BE2C (cell line): ENCODE data around the gene MCC.

Experiments used
- DNase-seq: peaks from one replicate; pipeline ENCODE4 v3.0.0-alpha.2; 2020
- H3K27me3 ChIP-seq: fragments of 250-450 bp; sonication (Bioruptor Pico); 2 replicates; pipeline ENCODE4 v1.5.1; 2020; ENCODE audit warnings: mild to moderate bottlenecking
- H3K36me3 ChIP-seq: fragments of 250-450 bp; sonication (Bioruptor Pico); 2 replicates; pipeline ENCODE4 v1.5.1; 2020; ENCODE audit warnings: mild to moderate bottlenecking
- H3K4me1 ChIP-seq: fragments of 250-450 bp; sonication (Bioruptor Pico); 2 replicates; pipeline ENCODE4 v1.5.1; 2020
- H3K4me3 ChIP-seq: 2 replicates; pipeline ENCODE4 v1.5.1; 2011; ENCODE audit warnings: low read depth, low read length
- H3K9me3 ChIP-seq: fragments of 250-450 bp; sonication (Bioruptor Pico); 2 replicates; pipeline ENCODE4 v1.5.1; 2020
- TF ChIP-seq, protein P1 (sequence below): IDR thresholded peaks from 2 replicates; pipeline ENCODE4 v1.5.1; 2012; ENCODE audit warnings: mild to moderate bottlenecking, low read depth, low read length

The MCC gene

DNA sequence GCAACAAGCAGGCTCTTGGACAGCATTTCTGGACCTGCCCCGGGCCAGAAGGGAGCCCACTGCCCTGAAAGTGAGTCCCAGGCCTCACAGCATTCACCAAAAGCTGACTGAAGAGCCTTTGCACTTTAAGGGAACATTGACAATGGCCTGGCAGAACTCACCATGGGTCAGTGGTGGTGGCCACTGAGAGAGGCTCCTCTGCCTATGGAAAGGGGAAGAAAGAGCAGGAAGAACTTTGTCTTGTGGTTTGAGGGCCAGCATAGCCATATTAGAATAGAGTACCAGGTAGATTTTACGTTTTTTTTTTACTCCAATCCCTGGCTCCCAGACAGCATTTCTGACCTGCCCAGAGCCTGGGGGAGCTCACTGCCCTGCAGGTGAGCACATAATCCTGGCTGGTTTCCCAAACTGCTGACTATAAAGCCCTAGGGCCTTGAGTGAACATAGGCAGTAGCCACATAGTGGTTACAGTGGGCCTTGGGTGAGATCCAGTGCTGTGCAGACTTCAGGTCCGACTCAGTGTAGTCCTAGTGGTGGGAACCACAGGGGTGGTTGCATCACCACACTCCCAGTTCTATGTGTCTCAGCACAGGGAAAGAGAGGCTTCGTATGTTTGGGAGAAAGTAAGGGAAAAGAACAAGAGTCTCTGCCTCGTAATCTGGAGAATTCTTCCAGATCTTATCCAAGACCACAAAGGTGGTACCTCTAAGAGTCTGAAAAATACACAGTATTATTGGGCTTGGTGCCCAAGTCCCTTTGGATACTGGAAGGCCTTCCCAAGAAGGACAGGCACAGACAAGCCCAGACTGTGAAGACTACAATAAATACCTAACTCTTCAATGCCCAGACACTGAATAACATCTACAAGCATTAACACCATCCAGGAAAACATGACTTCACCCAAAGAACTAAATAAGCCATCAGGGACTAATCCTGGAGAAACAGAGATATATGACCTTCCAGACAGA is 143.0 kb downstream of the MCC start:
- no peaks in the 10 kb centered on the region for H3K27me3 ChIP-seq
- H3K9me3 ChIP-seq = no peaks in the 10 kb centered on the region
- DNase-seq = no peak
- H3K4me3 ChIP-seq = no peak overlapping the region
- peaks cover 17% of the 10 kb centered on the region for H3K4me1 ChIP-seq
- TF ChIP-seq, protein P1, sequence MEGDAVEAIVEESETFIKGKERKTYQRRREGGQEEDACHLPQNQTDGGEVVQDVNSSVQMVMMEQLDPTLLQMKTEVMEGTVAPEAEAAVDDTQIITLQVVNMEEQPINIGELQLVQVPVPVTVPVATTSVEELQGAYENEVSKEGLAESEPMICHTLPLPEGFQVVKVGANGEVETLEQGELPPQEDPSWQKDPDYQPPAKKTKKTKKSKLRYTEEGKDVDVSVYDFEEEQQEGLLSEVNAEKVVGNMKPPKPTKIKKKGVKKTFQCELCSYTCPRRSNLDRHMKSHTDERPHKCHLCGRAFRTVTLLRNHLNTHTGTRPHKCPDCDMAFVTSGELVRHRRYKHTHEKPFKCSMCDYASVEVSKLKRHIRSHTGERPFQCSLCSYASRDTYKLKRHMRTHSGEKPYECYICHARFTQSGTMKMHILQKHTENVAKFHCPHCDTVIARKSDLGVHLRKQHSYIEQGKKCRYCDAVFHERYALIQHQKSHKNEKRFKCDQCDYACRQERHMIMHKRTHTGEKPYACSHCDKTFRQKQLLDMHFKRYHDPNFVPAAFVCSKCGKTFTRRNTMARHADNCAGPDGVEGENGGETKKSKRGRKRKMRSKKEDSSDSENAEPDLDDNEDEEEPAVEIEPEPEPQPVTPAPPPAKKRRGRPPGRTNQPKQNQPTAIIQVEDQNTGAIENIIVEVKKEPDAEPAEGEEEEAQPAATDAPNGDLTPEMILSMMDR = no peak
- H3K36me3 ChIP-seq = no peaks in the 10 kb centered on the region

DNA sequence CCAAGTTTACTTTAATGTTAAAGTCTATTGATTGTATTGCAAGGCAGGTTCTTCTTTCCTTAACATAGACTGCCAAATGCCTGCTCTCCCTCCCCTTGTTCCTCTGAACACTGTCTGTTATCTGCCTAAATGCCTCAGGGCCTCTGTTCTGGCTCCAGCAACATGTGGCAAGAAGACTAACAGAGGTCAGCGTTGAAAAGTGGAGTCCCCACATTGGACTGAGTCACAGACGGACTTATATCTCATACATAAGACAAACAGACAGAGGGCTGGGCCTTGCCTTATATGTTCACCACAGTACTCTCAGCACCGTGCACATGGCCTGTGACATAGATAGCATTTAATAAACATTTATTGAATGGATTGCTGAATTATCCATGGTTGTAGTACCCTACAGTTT is 144.9 kb downstream of the MCC start:
- TF ChIP-seq, protein P1 = no peak
- H3K4me3 ChIP-seq = no peak overlapping the region
- no peaks in the 10 kb centered on the region for H3K27me3 ChIP-seq
- peaks cover 24% of the 10 kb centered on the region for H3K4me1 ChIP-seq
- no peaks in the 10 kb centered on the region; the same call in 1 of the 2 replicates for H3K36me3 ChIP-seq
- DNase-seq = peak; percentile 80
- no peaks in the 10 kb centered on the region for H3K9me3 ChIP-seq

DNA sequence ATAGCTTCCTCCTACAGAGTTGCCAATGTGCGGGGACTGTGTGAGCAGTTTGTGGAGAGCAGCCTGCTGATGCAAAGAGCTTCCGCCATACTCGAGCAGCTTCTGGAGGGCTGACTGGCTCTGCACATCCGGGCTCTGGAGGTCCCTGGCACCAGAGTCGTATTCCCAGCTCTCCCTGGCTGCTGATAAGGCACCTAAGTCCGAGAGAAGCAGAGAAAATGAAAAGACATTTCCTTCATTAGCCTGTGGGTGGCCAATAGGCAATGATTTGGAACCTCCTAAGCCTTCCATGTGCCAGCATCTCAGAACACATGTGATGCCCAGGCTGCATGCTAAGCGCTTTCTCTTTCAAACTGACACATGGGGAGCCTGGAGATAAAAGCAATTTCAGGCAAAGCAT is 147.7 kb downstream of the MCC start:
- peak; percentile 88 for DNase-seq
- H3K9me3 ChIP-seq = no peaks in the 10 kb centered on the region
- TF ChIP-seq, protein P1 = peak; percentile 56

DNA sequence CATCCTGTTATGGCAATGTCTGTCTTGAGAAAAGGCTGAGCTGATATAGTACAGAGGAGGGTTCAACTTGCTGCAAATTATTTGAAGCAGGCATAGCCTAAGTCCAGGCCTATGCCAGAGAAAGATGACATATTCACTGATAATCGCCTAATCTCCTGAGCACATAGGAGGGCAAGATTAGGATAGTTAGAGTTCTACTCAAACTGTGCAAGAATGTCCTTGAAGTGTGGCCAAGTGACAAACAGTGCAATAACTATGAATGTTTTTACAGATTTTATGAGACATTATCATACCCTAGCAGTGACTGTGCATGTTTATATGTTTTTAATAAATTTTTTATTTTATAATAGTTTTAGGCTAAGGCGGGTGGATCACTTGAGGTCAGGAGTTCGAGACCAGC is 149.6 kb downstream of the MCC start:
- Histone ChIP-seq H3K27me3 (no peaks in the 10 kb centered on the region), H3K4me3 (0 out of 2 replicates have a peak overlapping the region, but pooled peaks have one; percentile 5)
- DNase-seq = no peak

More for the DNA sequence above, 147.7 kb downstream of the MCC start:
- Histone ChIP-seq H3K36me3 (peaks cover 6% of the 10 kb centered on the region), H3K4me1 (peaks cover 46% of the 10 kb centered on the region), H3K4me3 (peak overlapping the region; percentile 73), H3K27me3 (no peaks in the 10 kb centered on the region)

DNA sequence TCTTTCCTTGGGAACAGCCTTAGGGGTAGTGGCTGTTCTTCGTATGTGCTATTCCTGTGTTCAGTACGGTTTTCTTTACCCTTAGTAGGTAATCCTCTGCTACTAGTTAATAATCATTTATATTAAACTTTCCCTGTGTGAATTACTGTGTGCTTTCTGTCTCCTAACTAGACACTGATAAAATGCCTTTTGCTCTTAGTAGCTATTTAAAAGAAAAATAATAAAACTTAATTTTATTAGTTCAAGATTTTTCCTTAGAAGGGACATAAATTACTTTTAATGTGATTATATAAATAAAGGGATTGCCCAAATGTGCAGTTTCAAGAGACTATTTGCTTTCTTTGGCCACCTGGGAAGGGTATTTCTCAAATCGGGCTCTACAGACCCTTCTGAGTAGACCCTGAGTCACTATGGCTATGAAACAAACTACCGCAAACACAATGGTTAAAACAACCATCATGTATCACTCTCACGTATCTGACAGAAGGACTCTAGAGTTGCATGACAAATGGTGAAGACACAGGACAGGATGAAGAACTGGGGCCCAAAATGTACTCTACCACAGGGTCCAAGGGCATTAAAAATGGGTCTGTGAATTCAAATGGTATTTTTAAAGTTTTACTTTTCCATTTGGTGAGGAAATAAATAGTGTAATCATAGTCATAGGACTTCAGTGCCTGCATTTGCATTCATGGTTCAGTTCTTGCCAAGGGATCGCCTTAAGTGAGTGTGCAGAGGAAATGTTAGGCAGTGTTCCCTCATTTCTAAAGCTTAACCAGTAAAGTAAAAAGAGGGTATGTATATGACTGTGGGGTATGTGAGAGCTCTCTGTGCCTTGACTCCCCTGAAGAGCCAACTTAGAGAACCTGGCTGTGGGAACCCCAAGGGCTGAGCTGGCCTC is 150.5 kb downstream of the MCC start:
- Histone ChIP-seq H3K4me3 (peak overlapping the region; percentile 23; the same call in 1 of the 2 replicates), H3K27me3 (no peaks in the 10 kb centered on the region), H3K4me1 (peaks cover 38% of the 10 kb centered on the region), H3K36me3 (peaks cover 6% of the 10 kb centered on the region), H3K9me3 (no peaks in the 10 kb centered on the region)
- TF ChIP-seq, protein P1 = no peak
- no peak for DNase-seq

More for the DNA sequence above, 149.6 kb downstream of the MCC start:
- TF ChIP-seq, protein P1 = no peak
- Histone ChIP-seq H3K9me3 (no peaks in the 10 kb centered on the region), H3K4me1 (peaks cover 42% of the 10 kb centered on the region), H3K36me3 (peaks cover 6% of the 10 kb centered on the region)
